ENCODE measurements around the gene PNKP. TPM values are rescaled to one million over a fixed set of nuclear protein-coding genes. Genes with fewer than 3 reads are reported as not detected.

Gene PNKP
- total and polyA plus RNA-seq, 7 donors = 16.7 to 31.9 (median 21.7) TPM

DNA sequence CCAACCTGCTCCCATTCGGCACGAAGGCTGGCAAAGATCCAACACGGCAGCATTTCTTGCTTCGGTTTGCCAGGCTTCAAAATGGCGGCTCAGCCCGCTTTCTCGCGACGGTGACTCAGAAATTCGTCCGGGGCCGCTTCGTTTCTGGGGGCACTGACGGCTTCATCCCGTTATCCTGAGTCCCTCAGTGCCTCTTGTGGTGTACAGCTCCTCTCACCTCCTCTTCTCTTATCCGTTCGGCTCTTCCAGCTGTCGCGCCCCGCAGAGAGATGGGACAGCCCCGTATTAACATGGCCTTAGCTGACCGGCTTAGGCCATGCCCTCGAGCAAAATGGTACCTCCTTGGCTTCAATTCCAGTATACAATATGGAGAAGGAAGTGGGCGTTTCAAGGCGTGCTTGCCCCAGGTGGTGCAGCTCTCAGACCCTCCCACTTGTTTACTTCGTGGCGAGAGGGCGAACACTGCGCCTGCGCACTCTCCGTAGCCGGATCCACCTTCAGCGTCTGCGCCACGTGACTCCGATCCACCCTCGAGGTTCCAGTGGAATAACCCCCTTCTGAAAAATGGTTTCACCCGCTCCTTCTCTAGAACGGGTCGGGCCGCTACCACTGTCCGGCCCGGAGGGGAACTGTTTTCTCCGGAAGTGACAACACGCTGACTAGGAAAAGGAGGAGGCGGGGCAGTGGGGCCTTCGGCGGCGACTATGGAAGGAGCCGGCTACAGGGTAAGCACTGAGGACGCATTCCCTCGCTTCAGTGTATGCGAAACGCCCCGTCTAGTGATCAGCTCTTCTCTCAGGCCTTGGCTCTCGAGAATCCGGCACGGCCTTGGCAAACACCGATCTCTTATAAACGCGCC, 9.9 kb upstream of the PNKP start, which contains the start of the genes AKT1S1 and TBC1D17:
TSS of gene AKT1S1 (minus strand) at position 336 of the 859 bp plus-strand sequence. CDS start 4,060 bp downstream, outside the sequence.
TSS of gene TBC1D17 (plus strand) at position 683 of the 859 bp plus-strand sequence. CDS start at position 705, 22 bp downstream.
- ATAC-seq (peak; percentile 80 to 87 (median 84)), DNase-seq (peak; percentile 98 to 100)
- peak within 1 kb of the TSS; percentile 92 for H3K27ac ChIP-seq
- intact Hi-C loops (cut with DNase I) = loop anchor here in 1 of 2 donors (5.0 kb wide), 1 partner anchor 380 kb away; the partner anchor contains the start of gene RPS11
- H3K4me3 ChIP-seq = peak within 1 kb of the TSS; percentile 69
- H3K9me3 ChIP-seq = no peaks in the 10 kb centered on the region
- 0 to 1% (median 0%) methylated on average over 61 of the region's 61 CpGs for WGBS, 3 donors
- peaks cover 35% of the 10 kb centered on the region for H3K4me1 ChIP-seq
- H3K27me3 ChIP-seq (ENCODE audit: insufficient read depth in 3 of 3, low read length in 2 of 3) = no peaks in the 10 kb centered on the region
- H3K36me3 ChIP-seq (ENCODE audit: insufficient read depth in 1 of 2, low read depth in 1 of 2) = peaks cover 0 to 50% of the 10 kb centered on the region in 2 donors
- TF ChIP-seq, protein P1, sequence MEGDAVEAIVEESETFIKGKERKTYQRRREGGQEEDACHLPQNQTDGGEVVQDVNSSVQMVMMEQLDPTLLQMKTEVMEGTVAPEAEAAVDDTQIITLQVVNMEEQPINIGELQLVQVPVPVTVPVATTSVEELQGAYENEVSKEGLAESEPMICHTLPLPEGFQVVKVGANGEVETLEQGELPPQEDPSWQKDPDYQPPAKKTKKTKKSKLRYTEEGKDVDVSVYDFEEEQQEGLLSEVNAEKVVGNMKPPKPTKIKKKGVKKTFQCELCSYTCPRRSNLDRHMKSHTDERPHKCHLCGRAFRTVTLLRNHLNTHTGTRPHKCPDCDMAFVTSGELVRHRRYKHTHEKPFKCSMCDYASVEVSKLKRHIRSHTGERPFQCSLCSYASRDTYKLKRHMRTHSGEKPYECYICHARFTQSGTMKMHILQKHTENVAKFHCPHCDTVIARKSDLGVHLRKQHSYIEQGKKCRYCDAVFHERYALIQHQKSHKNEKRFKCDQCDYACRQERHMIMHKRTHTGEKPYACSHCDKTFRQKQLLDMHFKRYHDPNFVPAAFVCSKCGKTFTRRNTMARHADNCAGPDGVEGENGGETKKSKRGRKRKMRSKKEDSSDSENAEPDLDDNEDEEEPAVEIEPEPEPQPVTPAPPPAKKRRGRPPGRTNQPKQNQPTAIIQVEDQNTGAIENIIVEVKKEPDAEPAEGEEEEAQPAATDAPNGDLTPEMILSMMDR (IDR thresholded peaks at IDR 0.05) = no peak

DNA sequence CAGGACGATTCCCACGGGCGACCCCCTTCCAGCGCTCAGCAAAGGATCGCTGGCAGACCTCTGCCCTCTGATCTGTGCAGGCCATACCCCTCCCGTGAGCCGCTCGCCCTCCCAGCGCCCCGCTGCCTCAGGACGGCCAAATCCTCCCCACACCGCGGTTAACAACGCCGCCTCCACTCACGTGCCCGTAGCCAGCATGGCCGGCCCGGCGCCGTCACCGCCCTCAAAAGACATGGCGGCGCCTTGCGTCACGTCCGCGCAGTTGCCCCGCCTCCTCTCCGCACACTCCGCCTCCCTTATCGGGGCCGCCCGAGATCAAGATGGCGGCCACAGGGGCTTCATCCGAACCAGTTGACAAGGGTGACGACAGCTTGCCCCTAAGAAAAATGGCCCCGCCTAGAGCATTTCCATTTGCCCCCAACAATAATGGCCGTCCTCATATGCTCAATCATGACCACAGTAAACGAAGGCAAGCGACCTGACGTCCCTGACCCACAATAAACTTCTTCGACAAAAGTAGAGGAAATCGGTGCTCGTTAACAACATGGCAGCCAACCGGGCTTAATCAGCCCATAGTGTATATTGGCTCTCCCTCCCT, 9.1 kb upstream of the PNKP start:
- H3K36me3 ChIP-seq (ENCODE audit: insufficient read depth in 1 of 2, low read depth in 1 of 2) = peaks cover 0 to 48% of the 10 kb centered on the region in 2 donors
- H3K4me1 ChIP-seq = peaks cover 35% of the 10 kb centered on the region
- intact Hi-C loops (cut with DNase I) = loop anchor here in 1 of 2 donors (5.0 kb wide), 1 partner anchor 379 kb away; the partner anchor contains the start of gene RPS11

DNA sequence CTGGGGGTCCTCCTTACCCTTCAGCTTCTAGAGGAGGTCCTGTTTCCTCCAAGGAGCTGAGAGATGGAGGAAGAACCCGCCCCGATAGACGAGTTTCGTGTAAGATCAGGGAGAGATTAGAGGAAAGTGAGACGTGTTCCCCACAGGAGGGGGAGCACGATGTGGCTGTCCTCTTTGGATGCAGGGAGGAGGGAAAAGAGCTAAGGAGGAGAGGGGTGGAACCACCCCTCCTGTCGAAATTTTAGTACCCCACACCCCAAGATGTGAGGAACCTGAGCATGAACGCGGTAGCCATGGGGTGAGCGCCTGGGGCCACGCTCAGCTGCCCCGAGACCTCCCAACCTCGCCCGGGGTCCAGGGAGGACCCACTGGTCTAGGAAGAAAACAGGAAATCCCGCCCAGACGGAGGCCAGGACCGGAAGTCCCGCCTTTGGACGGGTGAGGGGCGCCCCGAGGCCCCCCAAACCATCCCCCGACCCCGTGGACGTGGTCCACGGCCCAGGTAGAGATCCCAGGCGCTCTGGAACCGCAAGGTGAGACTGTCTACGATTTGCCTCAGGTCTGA, 8.6 kb upstream of the PNKP start:
- TF ChIP-seq, protein P1 (IDR thresholded peaks at IDR 0.05) = no peak
- Histone ChIP-seq H3K9me3 (no peaks in the 10 kb centered on the region), H3K27me3 (ENCODE audit: insufficient read depth in 3 of 3, low read length in 2 of 3) (no peaks in the 10 kb centered on the region), H3K36me3 (ENCODE audit: insufficient read depth in 1 of 2, low read depth in 1 of 2) (peaks cover 0 to 48% of the 10 kb centered on the region in 2 donors), H3K4me3 (peak overlapping the region; percentile 69), H3K4me1 (peaks cover 35% of the 10 kb centered on the region), H3K27ac (peak overlapping the region; percentile 92)
- peak in 1 of 4 donors; percentile 21 for ATAC-seq
- 0 to 1% (median 1%) methylated on average over 23 to 28 of the region's 28 CpGs for WGBS, 3 donors
- peak; percentile 64 to 87 for DNase-seq
- intact Hi-C loops (cut with DNase I) = loop anchor here (2.0 to 5.0 kb wide), 2 partner anchors 57 to 379 kb away; partner anchors contain the start of genes MED25 (in 1 of the 2) and RPS11 (in 1 of the 2)

More for the DNA sequence above, 9.1 kb upstream of the PNKP start:
- Histone ChIP-seq H3K4me3 (peak overlapping the region; percentile 69), H3K27me3 (ENCODE audit: insufficient read depth in 3 of 3, low read length in 2 of 3) (no peaks in the 10 kb centered on the region), H3K9me3 (no peaks in the 10 kb centered on the region), H3K27ac (peak overlapping the region; percentile 92)
- ATAC-seq (peak; percentile 76 to 80 (median 78)), DNase-seq (peak; percentile 98 to 99)
- TF ChIP-seq, protein P1 (IDR thresholded peaks at IDR 0.05) = no peak
- WGBS, 3 donors = 0 to 1% (median 0%) methylated on average over 46 of the region's 46 CpGs

DNA sequence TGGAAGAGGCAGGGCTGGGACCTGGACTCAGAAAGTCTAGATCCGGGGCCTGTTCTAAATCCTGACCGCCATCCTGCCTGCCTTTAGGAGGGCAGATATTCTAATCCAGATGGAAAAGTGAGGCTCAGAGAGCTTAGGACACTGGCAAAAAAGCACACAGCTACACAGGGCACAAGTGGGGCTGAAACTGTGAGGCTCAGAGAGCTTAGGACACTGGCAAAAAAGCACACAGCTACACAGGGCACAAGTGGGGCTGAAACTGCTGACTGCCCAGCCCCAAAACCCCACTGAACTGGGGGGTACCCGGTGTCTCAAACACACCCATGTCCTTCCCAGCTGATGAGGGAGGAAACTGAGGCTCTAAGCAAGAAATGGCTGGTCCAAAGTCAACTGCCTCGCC, 7.8 kb upstream of the PNKP start:
- H3K27ac ChIP-seq = peak overlapping the region; percentile 92
- H3K27me3 ChIP-seq (ENCODE audit: insufficient read depth in 3 of 3, low read length in 2 of 3) = no peaks in the 10 kb centered on the region
- ATAC-seq (no peak), DNase-seq (no peak)
- peaks cover 43% of the 10 kb centered on the region for H3K4me1 ChIP-seq
- peak overlapping the region; percentile 69 for H3K4me3 ChIP-seq
- intact Hi-C loops (cut with DNase I) = loop anchor here (2.0 to 5.0 kb wide), 2 partner anchors 56 to 378 kb away; partner anchors contain the start of genes MED25 (in 1 of the 2) and RPS11 (in 1 of the 2)
- WGBS, 3 donors = 82 to 89% (median 84%) methylated on average over 4 of the region's 4 CpGs
- peaks cover 0 to 46% of the 10 kb centered on the region in 2 donors for H3K36me3 ChIP-seq (ENCODE audit: insufficient read depth in 1 of 2, low read depth in 1 of 2)
- TF ChIP-seq, protein P1 (IDR thresholded peaks at IDR 0.05) = no peak
- H3K9me3 ChIP-seq = no peaks in the 10 kb centered on the region

Data from psoas muscle (tissue), 8 donors.